NOMO-1 treated with DMSO at 0.1 percent for 48 hours (cell line): ENCODE results near the gene SCLT1.

Source experiments
- DNase-seq: peaks from one replicate; lab custom pipeline; 2025; ENCODE audit not compliant: unreplicated experiment; lab: John Stamatoyannopoulos, UW

The SCLT1 gene

DNA sequence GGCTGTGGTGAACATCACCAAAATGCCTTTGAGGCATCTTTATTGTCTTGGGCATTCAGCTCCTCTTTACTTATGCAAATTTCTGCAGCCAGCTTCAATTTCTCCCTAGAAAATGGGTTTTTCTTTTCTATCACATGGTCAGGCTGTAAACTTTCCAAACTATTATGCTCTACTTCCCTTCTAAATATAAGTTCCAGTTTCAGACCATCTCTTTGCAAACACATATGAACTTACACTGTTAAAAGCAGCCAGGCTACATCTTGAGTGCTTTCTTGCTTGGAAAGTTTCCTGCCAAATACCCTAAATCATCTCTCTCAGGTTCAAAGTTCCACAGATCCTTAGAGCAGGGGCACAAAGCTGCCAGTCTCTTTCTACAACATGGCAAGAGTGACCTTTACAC, 13.2 kb downstream of the SCLT1 start:
- DNase-seq: no peak

DNA sequence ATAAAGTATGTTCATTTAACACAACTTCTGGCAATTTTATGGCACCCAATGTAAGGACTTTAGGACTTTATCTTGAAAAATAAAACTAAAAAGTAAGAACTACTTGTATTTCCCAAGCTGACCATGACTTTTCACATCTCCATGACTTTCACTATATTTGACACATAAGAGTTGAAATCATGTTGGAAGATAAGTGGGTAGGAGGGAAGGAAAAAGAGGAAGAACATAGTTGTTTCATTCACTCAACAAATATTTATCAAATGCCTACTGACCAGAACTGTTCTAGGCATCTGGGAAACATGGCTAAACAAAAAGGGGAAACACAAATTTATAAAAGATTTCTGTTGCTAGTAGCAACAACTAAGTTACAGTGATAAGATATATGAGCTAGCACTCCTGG, 16.0 kb downstream of the SCLT1 start:
- DNase-seq: no peak

DNA sequence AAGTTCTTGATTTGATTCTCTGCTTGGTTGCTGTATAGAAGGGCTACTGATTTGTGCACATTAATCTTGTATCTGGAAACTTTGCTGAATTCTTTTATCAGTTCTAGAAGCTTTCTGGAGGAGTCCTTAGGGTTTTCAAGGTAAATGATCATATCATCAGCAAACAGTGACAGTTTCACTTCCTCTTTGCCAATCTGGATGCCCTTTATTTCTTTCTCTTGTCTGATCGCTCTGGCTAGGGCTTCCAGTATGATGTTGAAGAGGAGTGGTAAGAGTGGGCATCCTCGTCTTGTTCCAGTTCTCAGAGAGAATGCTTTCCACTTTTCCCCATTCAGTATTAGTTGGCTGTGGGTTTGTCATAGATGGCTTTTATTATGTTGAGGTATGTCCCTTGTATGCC, 23.8 kb downstream of the SCLT1 start:
- peak; percentile 10 for DNase-seq

DNA sequence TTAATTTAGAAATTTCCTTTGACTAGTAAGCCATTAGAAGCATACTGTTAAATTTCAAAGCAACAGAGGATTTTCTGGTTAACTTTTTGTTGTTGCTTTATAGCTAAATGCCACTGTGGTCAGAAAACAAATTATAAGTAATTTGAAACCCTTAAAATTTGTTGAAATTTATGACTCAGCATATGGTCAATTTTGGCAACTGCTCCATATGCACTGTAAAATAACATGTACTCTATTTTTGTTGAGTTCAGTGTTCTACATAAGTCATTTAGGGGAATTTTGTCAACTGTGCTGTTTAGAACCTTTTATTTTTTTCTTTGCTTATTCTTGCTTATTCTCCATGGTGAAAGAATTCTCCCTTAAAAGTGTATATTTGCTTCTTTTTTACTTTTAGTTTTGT, 28.6 kb downstream of the SCLT1 start:
- DNase-seq: no peak

DNA sequence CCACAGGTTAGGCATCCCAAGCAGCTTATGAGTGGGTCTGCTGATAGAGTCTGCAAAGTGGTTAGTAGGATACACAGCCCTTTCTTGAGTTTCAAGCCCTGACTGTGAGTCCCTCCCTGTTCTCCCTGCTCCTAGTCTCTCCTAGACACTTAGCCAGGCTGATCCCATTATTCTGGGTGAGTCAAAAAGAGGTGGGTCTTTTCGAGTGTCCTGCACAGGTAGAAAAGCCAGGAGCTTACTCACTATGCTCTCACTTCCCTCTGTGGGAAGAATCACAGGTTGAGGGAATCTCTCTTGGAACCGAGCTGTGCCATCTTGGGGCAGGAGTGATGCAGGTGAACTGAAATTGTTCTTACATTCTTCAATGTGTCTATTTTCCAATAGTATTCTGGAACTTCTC, 29.7 kb downstream of the SCLT1 start:
- no peak for DNase-seq

DNA sequence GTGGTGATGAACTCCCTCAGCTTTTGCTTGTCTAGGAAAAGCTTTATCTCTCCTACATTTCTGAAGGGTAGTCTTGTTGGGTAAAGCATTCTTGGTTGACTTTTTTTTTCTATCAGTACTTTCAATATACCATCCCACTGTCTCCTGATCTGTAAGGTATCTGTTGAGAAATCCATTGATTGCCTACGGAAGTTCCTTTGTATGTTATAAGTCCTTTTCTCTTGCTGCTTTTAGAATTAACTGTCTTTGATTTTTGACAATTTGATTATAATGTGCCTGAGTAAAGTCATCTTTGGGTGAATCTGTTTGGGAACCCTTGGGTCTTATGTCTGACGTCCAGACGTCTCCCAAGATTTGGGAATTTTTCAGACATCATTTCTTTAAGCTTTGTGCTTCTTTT, 30.8 kb downstream of the SCLT1 start:
- no peak for DNase-seq

DNA sequence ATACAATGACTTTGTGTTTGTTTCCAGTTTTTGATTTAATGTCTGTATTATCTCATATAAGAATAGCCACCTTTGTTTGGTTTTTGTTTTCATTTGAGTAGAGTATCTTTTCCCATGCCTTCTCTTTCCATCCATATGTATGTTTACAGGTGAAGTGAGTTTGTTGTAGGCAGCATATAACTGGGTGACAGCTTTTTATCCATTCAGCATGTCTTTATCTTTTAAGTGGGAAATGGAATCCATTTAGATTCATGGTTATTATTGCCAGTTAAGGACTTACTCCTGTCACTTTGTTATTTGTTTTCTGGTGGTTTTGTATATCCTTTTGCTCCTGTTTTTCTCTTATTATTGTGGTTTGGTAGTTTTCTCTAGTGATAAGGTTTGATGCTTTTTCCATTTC, 34.3 kb downstream of the SCLT1 start:
- DNase-seq: no peak

DNA sequence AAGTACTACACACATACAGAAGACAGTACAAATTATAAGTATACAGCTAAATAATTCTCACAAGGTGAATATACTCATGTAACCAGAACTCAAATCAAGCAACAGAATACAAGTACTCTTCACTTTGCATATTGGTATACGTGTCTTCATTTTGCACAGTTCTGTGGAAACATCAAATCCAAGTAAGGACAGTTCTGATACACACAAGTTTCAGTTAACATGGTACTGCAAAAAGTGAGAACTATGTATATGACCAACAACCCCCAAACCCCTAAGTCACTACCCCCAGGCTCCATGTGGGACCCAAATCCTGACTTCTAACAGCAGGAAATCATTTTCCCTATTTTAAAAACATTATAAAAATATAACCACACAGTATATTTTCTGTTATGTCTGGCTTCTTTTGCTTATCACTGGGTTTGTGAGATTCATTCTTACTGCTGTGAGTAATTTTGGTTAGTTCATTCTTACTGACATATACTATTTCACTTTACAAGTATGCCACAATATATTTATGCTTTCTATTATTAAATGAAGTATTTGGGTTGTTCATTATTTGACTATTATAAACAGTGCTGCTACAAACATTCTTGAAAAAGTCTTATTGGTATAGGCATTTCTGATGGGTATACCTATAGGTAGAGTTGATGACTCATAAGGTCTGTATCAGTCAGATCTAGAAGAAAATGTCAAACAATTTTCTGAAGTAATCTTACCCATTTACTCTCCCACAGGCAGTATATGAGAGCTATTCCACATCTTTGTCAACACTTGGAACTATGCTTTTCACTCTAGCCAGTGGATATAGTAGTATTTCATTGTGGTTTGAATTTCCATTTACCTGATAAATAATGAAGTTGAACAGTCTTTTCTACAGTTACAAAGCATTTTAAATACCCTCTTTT, 47.0 kb downstream of the SCLT1 start:
- DNase-seq: no peak

DNA sequence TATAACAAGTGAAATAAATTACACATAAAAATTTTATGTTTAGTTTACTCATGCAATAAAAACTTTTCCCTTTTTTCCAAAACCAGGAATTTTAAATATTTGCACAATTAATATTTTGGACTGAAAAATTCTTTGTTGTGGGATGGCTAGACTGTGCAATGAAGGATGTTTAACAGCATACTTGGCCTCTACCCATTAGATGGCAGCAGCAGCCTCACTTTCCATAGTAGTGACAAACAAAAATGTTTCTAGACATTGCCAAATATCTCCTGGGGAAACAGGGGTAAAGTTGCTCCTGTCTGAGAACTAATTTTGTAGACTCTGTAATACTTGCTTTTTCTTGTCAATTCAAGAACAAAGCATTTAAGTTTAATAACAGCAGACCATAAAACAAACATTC, 49.8 kb downstream of the SCLT1 start:
- DNase-seq: no peak

DNA sequence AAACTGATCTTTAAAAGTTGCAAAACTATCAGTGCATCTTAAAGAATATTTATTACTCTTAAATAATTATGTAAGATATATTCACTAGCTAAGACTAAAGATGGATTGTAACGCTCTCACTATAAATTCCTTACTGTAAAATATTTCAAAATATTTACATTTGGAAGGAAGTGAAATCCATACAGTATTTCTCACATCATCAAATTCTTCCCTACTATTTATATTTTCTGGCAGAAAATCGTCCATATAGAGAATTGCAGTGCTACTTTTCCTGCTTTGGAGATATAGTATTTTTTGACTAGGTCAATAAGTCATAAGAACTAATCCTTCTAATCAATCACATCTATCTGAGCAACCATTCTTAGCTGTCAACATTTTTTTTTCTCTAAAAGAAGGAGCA, 52.9 kb downstream of the SCLT1 start:
- no peak for DNase-seq

DNA sequence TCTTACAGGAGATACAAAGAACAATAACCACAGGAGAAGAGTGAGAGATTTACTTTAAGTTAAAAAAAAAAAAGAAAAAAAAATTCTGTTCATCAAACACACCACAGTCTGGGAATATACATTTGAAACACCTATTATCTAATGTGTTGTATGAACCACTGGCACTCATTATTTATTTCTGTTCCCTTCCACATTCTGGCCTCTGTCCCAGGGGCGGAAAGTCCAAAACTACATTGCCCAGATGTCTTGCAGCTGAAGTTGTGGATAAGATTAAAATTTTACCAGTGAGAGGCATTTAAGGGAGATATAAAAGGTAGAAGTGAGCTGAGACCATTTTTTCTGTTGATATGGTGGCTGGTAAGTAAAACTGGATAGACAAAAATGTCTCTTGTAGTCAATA, 56.2 kb downstream of the SCLT1 start:
- DNase-seq: no peak

DNA sequence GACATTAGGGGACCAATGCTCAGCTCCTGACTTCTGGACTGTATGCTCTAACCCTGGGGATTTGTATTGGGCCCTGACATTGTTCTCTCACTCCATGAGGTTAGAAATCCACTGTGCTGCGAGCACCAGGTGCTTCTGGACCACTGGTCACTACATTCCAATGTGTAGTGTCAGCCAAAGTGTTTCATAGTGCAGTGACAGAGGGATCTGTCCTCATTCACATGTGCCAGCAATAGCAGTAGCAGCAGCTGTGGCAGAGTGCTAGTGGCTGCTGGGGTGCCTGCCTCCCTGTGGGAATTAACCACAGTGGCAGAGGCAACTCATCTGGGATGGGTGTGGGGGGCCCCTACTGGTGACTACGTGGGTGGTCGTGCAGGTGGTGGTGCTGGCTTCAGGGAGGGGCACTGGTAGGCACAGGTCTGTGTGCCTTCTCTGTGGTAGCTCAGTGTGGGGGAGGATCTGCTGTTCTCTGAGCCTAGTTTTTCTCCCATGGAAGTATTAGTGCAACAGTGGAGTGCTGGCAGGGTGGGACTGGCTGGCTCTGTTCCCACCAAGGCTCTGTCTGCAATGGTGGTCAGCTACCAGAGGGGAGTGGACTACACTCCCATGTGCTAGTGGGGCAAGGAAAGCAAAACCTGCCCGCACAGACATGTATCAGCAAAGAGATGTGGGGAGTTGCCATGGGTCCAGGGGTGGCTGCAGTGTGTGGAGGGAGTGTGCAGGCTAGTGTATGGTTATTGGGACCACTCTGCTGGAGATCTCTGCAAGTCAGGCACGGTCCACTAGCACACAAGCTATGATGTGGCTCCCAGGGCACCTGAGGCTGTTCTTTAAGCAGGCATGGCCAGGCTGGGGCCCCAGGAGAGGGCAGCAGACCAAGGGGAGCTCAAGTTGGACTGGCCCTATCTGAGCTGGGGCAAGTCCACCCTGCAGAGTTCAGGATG, 78.5 kb downstream of the SCLT1 start:
- no peak for DNase-seq

DNA sequence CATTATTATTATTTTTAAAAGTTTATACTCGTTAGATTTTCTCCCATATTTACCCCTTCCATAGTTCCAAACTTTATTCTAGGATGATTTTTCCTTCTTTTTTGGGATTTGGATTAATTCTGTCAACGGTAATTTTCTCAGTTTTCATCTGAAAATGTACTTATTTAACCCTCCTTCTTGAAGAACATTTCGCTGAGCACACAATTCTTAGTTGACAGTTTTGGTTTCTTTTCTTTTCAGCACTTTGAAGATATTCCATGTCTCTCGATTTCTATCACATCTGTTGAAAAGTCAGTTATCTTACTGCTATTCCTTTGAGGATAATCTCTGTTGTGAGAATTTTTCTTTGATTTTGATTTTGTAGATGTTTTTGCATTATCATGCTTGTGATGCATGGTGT, 85.2 kb downstream of the SCLT1 start:
- no peak for DNase-seq

DNA sequence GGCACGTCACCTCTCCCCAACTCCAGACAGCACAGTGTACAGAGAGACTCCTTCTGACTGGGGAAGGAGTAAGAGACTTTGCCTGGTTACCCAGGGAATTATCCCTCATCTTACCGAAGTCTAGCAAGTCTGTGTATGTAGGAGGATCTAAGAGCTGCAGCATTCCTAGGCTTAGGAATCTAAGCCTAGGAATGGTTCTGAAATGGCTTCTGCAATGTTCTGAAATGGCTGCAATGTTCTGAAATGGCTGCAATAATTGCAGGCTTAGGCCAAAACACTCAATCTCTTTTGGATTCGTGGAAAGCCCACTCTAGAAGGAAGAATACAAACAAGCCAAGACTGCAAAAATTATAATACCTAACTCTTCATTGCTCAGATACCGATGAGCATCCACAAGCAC, 106.4 kb downstream of the SCLT1 start:
- no peak for DNase-seq

DNA sequence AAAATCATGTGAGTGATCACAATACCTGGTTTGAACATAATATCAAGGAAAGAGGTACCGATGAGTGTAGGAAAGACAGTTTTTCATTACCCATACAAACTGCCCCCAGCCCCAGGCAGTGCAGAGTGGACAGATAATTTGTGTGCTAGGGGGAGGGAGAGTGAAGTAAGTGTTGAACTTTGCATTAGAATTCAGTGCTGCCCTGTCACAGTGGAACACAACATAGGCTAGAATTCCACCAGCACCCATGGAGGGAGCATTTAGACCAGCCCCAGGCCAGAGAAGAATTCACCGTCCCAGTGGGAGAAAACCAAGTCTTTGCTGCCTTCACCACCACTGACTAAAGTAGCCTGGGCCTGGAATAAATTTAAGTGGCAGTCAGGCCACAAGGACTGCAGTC, 107.3 kb downstream of the SCLT1 start:
- no peak for DNase-seq

DNA sequence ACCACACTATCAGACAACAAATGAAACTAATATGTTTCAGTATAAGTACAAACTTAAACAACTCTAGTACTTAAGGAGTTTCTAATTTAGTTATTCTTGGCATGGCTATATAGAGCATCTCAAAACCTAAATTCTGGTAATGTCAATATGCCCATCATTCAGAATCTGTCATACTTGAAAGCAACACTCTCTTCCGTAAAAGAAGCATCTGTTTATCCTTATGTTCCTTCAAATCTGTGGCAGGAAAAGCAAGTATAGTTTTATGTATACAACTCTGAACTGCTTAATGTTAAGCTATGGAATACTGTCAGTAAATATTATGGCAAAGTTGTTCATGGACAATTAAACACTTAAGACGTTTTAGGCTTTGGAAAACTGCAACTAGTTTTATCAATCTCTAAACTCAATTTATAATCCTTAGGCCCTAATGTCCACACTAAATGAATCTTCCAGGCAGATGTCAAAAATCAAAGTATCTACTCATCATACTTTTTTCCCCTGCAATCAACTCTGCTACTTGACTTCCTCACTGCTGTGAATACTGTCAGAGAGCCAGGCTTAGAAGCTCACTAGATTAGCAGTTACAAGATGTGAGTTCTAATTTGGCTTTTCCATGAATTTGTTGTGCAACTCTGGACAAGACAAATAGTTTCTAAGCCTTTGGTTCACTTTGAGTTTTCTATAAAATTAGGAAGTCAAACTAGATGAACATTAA, 109.4 kb downstream of the SCLT1 start:
- DNase-seq: no peak

DNA sequence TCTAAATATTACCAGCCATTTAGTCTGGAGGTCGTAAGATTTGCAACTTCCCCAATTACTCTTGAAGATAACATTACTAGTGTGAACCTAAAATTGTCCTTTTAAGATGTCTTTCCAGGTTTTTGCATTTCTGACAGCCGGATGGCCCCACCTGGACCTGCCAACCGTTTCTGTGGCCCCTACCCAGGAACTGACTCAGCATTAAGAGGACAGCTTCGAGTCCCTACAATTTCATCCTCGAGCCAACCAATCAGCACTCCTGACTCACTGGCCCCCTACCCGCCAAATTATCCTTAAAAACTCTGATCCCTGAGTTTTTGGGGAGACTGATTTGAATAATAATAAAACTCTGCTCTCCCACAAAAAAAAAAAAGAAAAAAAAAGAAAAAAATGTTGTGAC, 112.0 kb downstream of the SCLT1 start:
- no peak for DNase-seq

DNA sequence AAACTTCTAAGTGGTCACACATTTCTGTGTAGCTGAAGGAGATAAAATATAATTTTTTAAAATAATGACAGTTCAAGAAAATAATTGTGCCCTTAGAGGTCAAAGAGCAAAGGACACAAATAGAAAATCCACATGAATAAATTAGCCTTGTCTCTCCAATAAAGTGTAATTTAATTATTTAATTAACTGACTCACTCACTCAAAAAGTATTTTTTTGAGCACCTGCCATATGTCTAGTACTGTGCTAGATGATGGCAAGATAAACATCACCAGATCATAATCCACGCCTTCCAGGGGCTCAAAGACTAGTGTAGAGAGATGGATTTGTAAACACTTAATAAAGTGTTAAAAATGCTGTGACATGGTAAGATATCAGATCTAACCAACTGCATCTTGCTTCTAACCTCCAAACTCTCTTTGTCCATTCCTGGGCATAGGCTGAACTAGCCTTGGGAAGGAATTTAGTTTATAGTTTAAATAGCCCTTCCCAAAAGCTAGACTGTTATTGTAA, 112.5 kb downstream of the SCLT1 start:
- DNase-seq: no peak

DNA sequence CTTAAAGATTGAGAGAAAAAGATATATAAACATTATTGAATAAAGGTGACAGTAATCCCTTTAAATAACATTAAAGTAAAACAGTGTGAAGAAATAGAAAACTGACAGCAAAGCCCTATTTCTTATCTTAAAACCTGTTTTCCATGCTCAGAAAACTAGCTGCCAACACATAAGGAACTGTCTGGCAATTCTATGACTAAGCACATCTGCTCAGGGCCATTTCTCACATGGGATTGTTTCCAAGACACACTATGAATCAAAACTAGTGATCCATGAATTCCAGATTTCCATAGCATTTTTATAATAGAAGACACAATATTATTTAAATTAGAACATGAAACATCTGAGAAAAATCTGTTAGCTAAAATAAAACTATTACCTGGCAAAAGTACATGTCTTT, 113.4 kb downstream of the SCLT1 start:
- DNase-seq: no peak

DNA sequence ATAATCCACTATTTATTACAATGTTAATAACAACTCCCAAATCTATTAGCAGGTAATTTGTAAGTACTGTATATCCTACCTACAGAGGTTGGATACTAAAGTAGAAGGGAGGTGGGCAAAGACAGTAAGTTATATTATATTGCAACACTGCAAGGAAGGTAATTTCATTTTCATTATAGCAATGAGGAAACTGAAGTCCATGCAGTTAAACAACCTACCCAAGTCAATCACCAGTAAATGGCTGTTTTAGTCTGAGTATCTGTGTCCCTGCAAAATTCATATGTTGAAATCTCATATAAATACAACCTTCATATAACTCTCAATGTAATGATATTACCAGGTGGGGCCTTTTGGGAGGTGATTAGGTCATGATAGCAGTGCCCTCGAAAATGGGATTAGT, 114.4 kb downstream of the SCLT1 start:
- no peak for DNase-seq

DNA sequence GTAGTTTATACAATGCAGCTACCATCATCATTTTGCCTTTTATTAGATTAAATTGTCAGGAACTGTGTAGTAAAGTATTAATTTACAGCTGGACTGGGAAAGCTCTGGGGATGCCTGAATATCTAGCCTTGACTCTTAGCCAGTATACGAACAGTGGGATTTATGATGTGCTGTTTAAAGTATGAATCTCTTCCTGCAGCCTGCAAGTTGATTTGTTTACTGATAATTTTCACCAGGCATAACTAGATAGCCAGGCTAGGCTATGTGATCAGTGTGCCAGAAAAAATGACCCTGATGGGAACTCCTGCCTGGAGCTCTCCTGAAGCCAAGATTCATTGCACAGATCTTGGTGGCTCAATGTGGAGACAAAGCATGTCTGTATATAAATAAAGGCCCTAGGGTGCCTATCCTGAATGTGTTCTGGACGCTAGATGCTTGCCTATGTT, 119.2 kb downstream of the SCLT1 start:
- no peak for DNase-seq
